ENCODE measurements around the gene LMTK2.

DNA sequence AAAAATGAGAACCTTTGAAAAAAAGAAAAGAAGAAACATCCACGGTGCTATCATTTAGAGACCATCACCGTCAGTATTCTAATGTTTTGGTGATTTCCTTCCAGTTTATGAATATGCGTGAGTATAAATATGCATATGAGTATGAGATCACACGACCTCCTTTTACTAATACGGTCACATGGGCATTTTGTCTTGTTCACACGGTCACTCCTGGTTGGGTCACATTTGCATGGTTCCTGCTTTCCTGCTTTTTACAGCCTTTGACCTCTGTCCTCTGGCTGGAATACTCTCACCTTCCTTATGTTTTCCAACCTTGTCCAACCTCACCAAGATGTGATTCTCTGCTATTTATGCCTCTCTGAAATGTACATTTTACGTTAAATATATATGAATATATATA lies 25.3 kb upstream of the LMTK2 start:
- TF ChIP-seq, protein P1, sequence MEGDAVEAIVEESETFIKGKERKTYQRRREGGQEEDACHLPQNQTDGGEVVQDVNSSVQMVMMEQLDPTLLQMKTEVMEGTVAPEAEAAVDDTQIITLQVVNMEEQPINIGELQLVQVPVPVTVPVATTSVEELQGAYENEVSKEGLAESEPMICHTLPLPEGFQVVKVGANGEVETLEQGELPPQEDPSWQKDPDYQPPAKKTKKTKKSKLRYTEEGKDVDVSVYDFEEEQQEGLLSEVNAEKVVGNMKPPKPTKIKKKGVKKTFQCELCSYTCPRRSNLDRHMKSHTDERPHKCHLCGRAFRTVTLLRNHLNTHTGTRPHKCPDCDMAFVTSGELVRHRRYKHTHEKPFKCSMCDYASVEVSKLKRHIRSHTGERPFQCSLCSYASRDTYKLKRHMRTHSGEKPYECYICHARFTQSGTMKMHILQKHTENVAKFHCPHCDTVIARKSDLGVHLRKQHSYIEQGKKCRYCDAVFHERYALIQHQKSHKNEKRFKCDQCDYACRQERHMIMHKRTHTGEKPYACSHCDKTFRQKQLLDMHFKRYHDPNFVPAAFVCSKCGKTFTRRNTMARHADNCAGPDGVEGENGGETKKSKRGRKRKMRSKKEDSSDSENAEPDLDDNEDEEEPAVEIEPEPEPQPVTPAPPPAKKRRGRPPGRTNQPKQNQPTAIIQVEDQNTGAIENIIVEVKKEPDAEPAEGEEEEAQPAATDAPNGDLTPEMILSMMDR (conservative IDR thresholded peaks at IDR 0.05; ENCODE audit: low read depth in 2 of 2) = no peak
- TF ChIP-seq POLR2AphosphoS5 (IDR thresholded peaks at IDR 0.05; ENCODE audit: low read depth) (no peak), EZH2phosphoT487 (IDR thresholded peaks at IDR 0.05; ENCODE audit: unreplicated experiment) (no peak), ZNF331 (CRISPR knock-in tag; IDR thresholded peaks at IDR 0.05; ENCODE audit: low read depth) (no peak), EZH2 (IDR thresholded peaks at IDR 0.05; ENCODE audit: low read depth, unreplicated experiment) (no peak), JUNB (IDR thresholded peaks at IDR 0.05; ENCODE audit: unreplicated experiment) (no peak), CREB1 (CRISPR knock-in tag; IDR thresholded peaks at IDR 0.05; ENCODE audit: low read depth) (no peak), NANOG (IDR thresholded peaks at IDR 0.05; ENCODE audit: borderline replicate concordance) (no peak), STAT1 (IDR thresholded peaks at IDR 0.05; ENCODE audit: unreplicated experiment) (no peak)
- TF ChIP-seq, protein P2, sequence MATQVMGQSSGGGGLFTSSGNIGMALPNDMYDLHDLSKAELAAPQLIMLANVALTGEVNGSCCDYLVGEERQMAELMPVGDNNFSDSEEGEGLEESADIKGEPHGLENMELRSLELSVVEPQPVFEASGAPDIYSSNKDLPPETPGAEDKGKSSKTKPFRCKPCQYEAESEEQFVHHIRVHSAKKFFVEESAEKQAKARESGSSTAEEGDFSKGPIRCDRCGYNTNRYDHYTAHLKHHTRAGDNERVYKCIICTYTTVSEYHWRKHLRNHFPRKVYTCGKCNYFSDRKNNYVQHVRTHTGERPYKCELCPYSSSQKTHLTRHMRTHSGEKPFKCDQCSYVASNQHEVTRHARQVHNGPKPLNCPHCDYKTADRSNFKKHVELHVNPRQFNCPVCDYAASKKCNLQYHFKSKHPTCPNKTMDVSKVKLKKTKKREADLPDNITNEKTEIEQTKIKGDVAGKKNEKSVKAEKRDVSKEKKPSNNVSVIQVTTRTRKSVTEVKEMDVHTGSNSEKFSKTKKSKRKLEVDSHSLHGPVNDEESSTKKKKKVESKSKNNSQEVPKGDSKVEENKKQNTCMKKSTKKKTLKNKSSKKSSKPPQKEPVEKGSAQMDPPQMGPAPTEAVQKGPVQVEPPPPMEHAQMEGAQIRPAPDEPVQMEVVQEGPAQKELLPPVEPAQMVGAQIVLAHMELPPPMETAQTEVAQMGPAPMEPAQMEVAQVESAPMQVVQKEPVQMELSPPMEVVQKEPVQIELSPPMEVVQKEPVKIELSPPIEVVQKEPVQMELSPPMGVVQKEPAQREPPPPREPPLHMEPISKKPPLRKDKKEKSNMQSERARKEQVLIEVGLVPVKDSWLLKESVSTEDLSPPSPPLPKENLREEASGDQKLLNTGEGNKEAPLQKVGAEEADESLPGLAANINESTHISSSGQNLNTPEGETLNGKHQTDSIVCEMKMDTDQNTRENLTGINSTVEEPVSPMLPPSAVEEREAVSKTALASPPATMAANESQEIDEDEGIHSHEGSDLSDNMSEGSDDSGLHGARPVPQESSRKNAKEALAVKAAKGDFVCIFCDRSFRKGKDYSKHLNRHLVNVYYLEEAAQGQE (IDR thresholded peaks at IDR 0.05; ENCODE audit: unreplicated experiment) = no peak
- TF ChIP-seq, protein P3, sequence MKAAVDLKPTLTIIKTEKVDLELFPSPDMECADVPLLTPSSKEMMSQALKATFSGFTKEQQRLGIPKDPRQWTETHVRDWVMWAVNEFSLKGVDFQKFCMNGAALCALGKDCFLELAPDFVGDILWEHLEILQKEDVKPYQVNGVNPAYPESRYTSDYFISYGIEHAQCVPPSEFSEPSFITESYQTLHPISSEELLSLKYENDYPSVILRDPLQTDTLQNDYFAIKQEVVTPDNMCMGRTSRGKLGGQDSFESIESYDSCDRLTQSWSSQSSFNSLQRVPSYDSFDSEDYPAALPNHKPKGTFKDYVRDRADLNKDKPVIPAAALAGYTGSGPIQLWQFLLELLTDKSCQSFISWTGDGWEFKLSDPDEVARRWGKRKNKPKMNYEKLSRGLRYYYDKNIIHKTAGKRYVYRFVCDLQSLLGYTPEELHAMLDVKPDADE (IDR thresholded peaks at IDR 0.05) = no peak
- TF ChIP-seq, protein P4, sequence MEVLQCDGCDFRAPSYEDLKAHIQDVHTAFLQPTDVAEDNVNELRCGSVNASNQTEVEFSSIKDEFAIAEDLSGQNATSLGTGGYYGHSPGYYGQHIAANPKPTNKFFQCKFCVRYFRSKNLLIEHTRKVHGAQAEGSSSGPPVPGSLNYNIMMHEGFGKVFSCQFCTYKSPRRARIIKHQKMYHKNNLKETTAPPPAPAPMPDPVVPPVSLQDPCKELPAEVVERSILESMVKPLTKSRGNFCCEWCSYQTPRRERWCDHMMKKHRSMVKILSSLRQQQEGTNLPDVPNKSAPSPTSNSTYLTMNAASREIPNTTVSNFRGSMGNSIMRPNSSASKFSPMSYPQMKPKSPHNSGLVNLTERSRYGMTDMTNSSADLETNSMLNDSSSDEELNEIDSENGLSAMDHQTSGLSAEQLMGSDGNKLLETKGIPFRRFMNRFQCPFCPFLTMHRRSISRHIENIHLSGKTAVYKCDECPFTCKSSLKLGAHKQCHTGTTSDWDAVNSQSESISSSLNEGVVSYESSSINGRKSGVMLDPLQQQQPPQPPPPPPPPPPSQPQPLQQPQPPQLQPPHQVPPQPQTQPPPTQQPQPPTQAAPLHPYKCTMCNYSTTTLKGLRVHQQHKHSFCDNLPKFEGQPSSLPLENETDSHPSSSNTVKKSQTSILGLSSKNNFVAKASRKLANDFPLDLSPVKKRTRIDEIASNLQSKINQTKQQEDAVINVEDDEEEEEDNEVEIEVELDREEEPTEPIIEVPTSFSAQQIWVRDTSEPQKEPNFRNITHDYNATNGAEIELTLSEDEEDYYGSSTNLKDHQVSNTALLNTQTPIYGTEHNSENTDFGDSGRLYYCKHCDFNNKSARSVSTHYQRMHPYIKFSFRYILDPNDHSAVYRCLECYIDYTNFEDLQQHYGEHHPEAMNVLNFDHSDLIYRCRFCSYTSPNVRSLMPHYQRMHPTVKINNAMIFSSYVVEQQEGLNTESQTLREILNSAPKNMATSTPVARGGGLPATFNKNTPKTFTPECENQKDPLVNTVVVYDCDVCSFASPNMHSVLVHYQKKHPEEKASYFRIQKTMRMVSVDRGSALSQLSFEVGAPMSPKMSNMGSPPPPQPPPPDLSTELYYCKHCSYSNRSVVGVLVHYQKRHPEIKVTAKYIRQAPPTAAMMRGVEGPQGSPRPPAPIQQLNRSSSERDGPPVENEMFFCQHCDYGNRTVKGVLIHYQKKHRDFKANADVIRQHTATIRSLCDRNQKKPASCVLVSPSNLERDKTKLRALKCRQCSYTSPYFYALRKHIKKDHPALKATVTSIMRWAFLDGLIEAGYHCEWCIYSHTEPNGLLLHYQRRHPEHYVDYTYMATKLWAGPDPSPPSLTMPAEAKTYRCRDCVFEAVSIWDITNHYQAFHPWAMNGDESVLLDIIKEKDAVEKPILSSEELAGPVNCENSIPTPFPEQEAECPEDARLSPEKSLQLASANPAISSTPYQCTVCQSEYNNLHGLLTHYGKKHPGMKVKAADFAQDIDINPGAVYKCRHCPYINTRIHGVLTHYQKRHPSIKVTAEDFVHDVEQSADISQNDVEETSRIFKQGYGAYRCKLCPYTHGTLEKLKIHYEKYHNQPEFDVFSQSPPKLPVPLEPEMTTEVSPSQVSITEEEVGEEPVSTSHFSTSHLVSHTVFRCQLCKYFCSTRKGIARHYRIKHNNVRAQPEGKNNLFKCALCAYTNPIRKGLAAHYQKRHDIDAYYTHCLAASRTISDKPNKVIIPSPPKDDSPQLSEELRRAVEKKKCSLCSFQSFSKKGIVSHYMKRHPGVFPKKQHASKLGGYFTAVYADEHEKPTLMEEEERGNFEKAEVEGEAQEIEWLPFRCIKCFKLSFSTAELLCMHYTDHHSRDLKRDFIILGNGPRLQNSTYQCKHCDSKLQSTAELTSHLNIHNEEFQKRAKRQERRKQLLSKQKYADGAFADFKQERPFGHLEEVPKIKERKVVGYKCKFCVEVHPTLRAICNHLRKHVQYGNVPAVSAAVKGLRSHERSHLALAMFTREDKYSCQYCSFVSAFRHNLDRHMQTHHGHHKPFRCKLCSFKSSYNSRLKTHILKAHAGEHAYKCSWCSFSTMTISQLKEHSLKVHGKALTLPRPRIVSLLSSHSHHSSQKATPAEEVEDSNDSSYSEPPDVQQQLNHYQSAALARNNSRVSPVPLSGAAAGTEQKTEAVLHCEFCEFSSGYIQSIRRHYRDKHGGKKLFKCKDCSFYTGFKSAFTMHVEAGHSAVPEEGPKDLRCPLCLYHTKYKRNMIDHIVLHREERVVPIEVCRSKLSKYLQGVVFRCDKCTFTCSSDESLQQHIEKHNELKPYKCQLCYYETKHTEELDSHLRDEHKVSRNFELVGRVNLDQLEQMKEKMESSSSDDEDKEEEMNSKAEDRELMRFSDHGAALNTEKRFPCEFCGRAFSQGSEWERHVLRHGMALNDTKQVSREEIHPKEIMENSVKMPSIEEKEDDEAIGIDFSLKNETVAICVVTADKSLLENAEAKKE (CRISPR knock-in tag; IDR thresholded peaks at IDR 0.05) = no peak
